ENCODE measurements around the gene MYO10.

The MYO10 gene

GRCh38 chr5:16849775-16850174 is 86.3 kb downstream of the MYO10 start:
- POLR2A ChIA-PET: no interaction called here
- CTCF ChIA-PET: no interaction called here
- DNase-seq (ENCODE audit: extremely low spot score): no peak
- no peak for TF ChIP-seq SUZ12 (IDR thresholded peaks at IDR 0.05)
- no peak for TF ChIP-seq SP1 (IDR thresholded peaks at IDR 0.05)
- TF ChIP-seq TARDBP (IDR thresholded peaks at IDR 0.05): no peak
- no peak for TF ChIP-seq FOXA1 (IDR thresholded peaks at IDR 0.05)
- no peak for TF ChIP-seq FOXK2 (IDR thresholded peaks at IDR 0.05)
- no peak for TF ChIP-seq NFRKB (IDR thresholded peaks at IDR 0.05)
- TF ChIP-seq HDGF (IDR thresholded peaks at IDR 0.05; ENCODE audit: borderline replicate concordance): no peak
- no peak for TF ChIP-seq ZNF384 (IDR thresholded peaks at IDR 0.05)
- TF ChIP-seq BHLHE40 (IDR thresholded peaks at IDR 0.05; ENCODE audit: borderline replicate concordance): no peak
- no peak for TF ChIP-seq ARNT (IDR thresholded peaks at IDR 0.05)
- TF ChIP-seq FOXM1 (IDR thresholded peaks at IDR 0.05; ENCODE audit: borderline replicate concordance): no peak
- TF ChIP-seq PKNOX1 (IDR thresholded peaks at IDR 0.05): no peak
- TF ChIP-seq ELF4 (IDR thresholded peaks at IDR 0.05): no peak
- TF ChIP-seq L3MBTL2 (conservative IDR thresholded peaks at IDR 0.05): no peak
- no peak for TF ChIP-seq LEF1 (IDR thresholded peaks at IDR 0.05; ENCODE audit: borderline replicate concordance)
- TF ChIP-seq CTBP1 (IDR thresholded peaks at IDR 0.05; ENCODE audit: borderline replicate concordance): no peak

GRCh38 chr5:16849181-16849580 is 86.9 kb downstream of the MYO10 start:
- CTCF ChIA-PET: no interaction called here
- TF ChIP-seq FOXA1 (IDR thresholded peaks at IDR 0.05) (no peak), HDGF (IDR thresholded peaks at IDR 0.05; ENCODE audit: borderline replicate concordance) (no peak), ARNT (IDR thresholded peaks at IDR 0.05) (no peak), SP1 (IDR thresholded peaks at IDR 0.05) (no peak), NFRKB (IDR thresholded peaks at IDR 0.05) (no peak), SUZ12 (IDR thresholded peaks at IDR 0.05) (no peak), LEF1 (IDR thresholded peaks at IDR 0.05; ENCODE audit: borderline replicate concordance) (no peak), TARDBP (IDR thresholded peaks at IDR 0.05) (no peak), BHLHE40 (IDR thresholded peaks at IDR 0.05; ENCODE audit: borderline replicate concordance) (no peak), CTBP1 (IDR thresholded peaks at IDR 0.05; ENCODE audit: borderline replicate concordance) (no peak), ELF4 (IDR thresholded peaks at IDR 0.05) (no peak), PKNOX1 (IDR thresholded peaks at IDR 0.05) (no peak), FOXK2 (IDR thresholded peaks at IDR 0.05) (no peak), ZNF384 (IDR thresholded peaks at IDR 0.05) (no peak)
- POLR2A ChIA-PET: no interaction called here
- DNase-seq (ENCODE audit: extremely low spot score): no peak

GRCh38 chr5:16844952-16845351 is 91.1 kb downstream of the MYO10 start:
- TF ChIP-seq ELF4 (IDR thresholded peaks at IDR 0.05): no peak
- TF ChIP-seq SUZ12 (IDR thresholded peaks at IDR 0.05): no peak
- no peak for TF ChIP-seq NFRKB (IDR thresholded peaks at IDR 0.05)
- CTCF ChIA-PET: interaction anchor here (0.6 to 0.7 kb wide), 2 partner anchors 88 to 345 kb away, joined by 3 read pairs; no protein-coding TSS in a partner anchor
- DNase-seq (ENCODE audit: extremely low spot score): no peak
- POLR2A ChIA-PET: no interaction called here

- no peak for DNase-seq (ENCODE audit: extremely low spot score)
- POLR2A ChIA-PET: no interaction called here
- TF ChIP-seq ARNT (IDR thresholded peaks at IDR 0.05): no peak
- TF ChIP-seq TARDBP (IDR thresholded peaks at IDR 0.05): no peak
- TF ChIP-seq BHLHE40 (IDR thresholded peaks at IDR 0.05; ENCODE audit: borderline replicate concordance): no peak
- TF ChIP-seq SP1 (IDR thresholded peaks at IDR 0.05): no peak
- TF ChIP-seq ZNF384 (IDR thresholded peaks at IDR 0.05): no peak
- TF ChIP-seq NFRKB (IDR thresholded peaks at IDR 0.05): no peak
- no peak for TF ChIP-seq ELF4 (IDR thresholded peaks at IDR 0.05)
- CTCF ChIA-PET: no interaction called here
These were observed 93.2 kb downstream of the MYO10 start for GRCh38 chr5:16842896-16843295.

GRCh38 chr5:16841416-16841815 is 94.7 kb downstream of the MYO10 start:
- ChIA-PET POLR2A (no interaction called here), CTCF (no interaction called here)
- DNase-seq (ENCODE audit: extremely low spot score): no peak
- TF ChIP-seq L3MBTL2 (conservative IDR thresholded peaks at IDR 0.05) (no peak), SP1 (IDR thresholded peaks at IDR 0.05) (no peak), CTBP1 (IDR thresholded peaks at IDR 0.05; ENCODE audit: borderline replicate concordance) (no peak), ELF4 (IDR thresholded peaks at IDR 0.05) (no peak), SUZ12 (IDR thresholded peaks at IDR 0.05) (no peak), HDGF (IDR thresholded peaks at IDR 0.05; ENCODE audit: borderline replicate concordance) (no peak), NFRKB (IDR thresholded peaks at IDR 0.05) (no peak), ZNF384 (IDR thresholded peaks at IDR 0.05) (no peak), PKNOX1 (IDR thresholded peaks at IDR 0.05) (no peak), TARDBP (IDR thresholded peaks at IDR 0.05) (no peak), LEF1 (IDR thresholded peaks at IDR 0.05; ENCODE audit: borderline replicate concordance) (no peak), FOXM1 (IDR thresholded peaks at IDR 0.05; ENCODE audit: borderline replicate concordance) (no peak), FOXA1 (IDR thresholded peaks at IDR 0.05) (no peak), FOXK2 (IDR thresholded peaks at IDR 0.05) (no peak), BHLHE40 (IDR thresholded peaks at IDR 0.05; ENCODE audit: borderline replicate concordance) (no peak)

GRCh38 chr5:16837305-16837704 is 98.8 kb downstream of the MYO10 start:
- TF ChIP-seq HDGF (IDR thresholded peaks at IDR 0.05; ENCODE audit: borderline replicate concordance): no peak
- TF ChIP-seq L3MBTL2 (conservative IDR thresholded peaks at IDR 0.05): no peak
- no peak for TF ChIP-seq SUZ12 (IDR thresholded peaks at IDR 0.05)
- TF ChIP-seq BHLHE40 (IDR thresholded peaks at IDR 0.05; ENCODE audit: borderline replicate concordance): no peak
- no peak for TF ChIP-seq ARNT (IDR thresholded peaks at IDR 0.05)
- TF ChIP-seq ZNF384 (IDR thresholded peaks at IDR 0.05): no peak
- no peak for TF ChIP-seq FOXA1 (IDR thresholded peaks at IDR 0.05)
- no peak for TF ChIP-seq CTBP1 (IDR thresholded peaks at IDR 0.05; ENCODE audit: borderline replicate concordance)
- ChIA-PET POLR2A (no interaction called here), CTCF (no interaction called here)
- no peak for DNase-seq (ENCODE audit: extremely low spot score)
